HCT116 (cell line): ENCODE results near the gene KCNJ16. TPM values are rescaled to one million over a fixed set of nuclear protein-coding genes. Genes with fewer than 3 reads are reported as not detected.

ENCODE experiments used
- ATAC-seq: fragments of 200-7000 bp; cut with Tn5 transposase; 2 replicates; pipeline ENCODE4 v1.9.1; 2020; ENCODE audit warnings: mild to moderate bottlenecking, moderate library complexity
- BruUV-seq: library from RNA; stranded (reverse); fragments of 400-500 nt; replicated peaks from 2 replicates; lab custom pipeline; 2021; lab: Mats Ljungman, UMichigan
- CTCF ChIA-PET: fragments of 300-600 bp; sonication (Branson Sonifier 250); formaldehyde crosslinking; loops from one replicate; lab custom pipeline; 2021; ENCODE audit warnings: antibody characterized with exemption; lab: Charles Lee
- POLR2A ChIA-PET: fragments of 300-600, 350-600 bp; sonication (Branson Sonifier 250); formaldehyde crosslinking; loops from one replicate; lab custom pipeline; 2021; ENCODE audit warnings: antibody characterized with exemption; lab: Charles Lee
- RAD21 ChIA-PET, 2 experiments: fragments of 300-600 bp; sonication (Branson Sonifier 250); formaldehyde crosslinking; loops; one replicate each; lab custom pipeline; 2023; ENCODE audit warnings: low total read pairs in 2 of 2; ENCODE audit not compliant: uncharacterized antibody in 2 of 2, unreplicated experiment in 2 of 2, low non-redundant PET in 1 of 2; lab: Charles Lee
- DNase-seq: peaks from one replicate; pipeline ENCODE4 v3.0.0-alpha.2; 2010; ENCODE audit warnings: low read depth, low spot score
- H2AFZ ChIP-seq: fragments of 200-600 bp; shearing (Covaris generic), sonication (generic); 2 replicates; pipeline ENCODE4 v1.6.1; 2017; ENCODE audit warnings: low read depth, mixed run types, mixed read lengths, antibody characterized with exemption, low read length; ENCODE audit not compliant: poor library complexity, severe bottlenecking
- H3K27ac ChIP-seq: 2 replicates; pipeline ENCODE4 v1.5.1; 2012; ENCODE audit warnings: low read depth, low read length
- H3K27me3 ChIP-seq: fragments of 200-600 bp; sonication (generic); 2 replicates; pipeline ENCODE4 v1.6.1; 2016; ENCODE audit warnings: mixed run types, low read length, mixed read lengths; ENCODE audit not compliant: insufficient read depth
- H3K36me3 ChIP-seq, 2 experiments: fragments of 200-500 bp in 1 of 2; fragments of 200-600 bp in 1 of 2; sonication (Bioruptor generic) in 1 of 2; sonication (generic) in 1 of 2; 2 replicates each; pipeline versions ENCODE4 v1.5.1 to v1.6.1; 2014 to 2016; ENCODE audit warnings: low read length in 2 of 2, inconsistent platforms in 1 of 2, mixed read lengths in 1 of 2, mixed run types in 1 of 2; ENCODE audit not compliant: insufficient read depth in 2 of 2, control insufficient read depth in 1 of 2
- H3K4me1 ChIP-seq, 2 experiments: fragments of 200-600 bp in 1 of 2; sonication (generic) in 1 of 2; 2 replicates each; pipeline versions ENCODE4 v1.5.1 to v1.6.1; 2012 to 2017; ENCODE audit warnings: low read length in 2 of 2, inconsistent platforms in 1 of 2, mild to moderate bottlenecking in 1 of 2, mixed read lengths in 1 of 2, mixed run types in 1 of 2, moderate library complexity in 1 of 2; ENCODE audit not compliant: insufficient read depth in 2 of 2, control insufficient read depth in 1 of 2
- H3K4me2 ChIP-seq: fragments of 200-600 bp; sonication (generic); 2 replicates; pipeline ENCODE4 v1.6.1; 2017; ENCODE audit warnings: mixed run types, low read length, mixed read lengths
- H3K4me3 ChIP-seq, 2 experiments: fragments of 200-600 bp in 1 of 2; sonication (generic) in 1 of 2; replicated peaks in 1 of 2; 2 replicates each; pipeline ENCODE4 v1.5.1; 2011 to 2016; ENCODE audit warnings: low read length in 2 of 2, control low read depth in 1 of 2, low read depth in 1 of 2, mild to moderate bottlenecking in 1 of 2, mixed read lengths in 1 of 2, mixed run types in 1 of 2
- H3K79me2 ChIP-seq: fragments of 200-600 bp; sonication (generic); 2 replicates; pipeline ENCODE4 v1.6.1; 2017; ENCODE audit warnings: mild to moderate bottlenecking, mixed run types, low read length, moderate library complexity, mixed read lengths; ENCODE audit not compliant: insufficient read depth
- H3K9ac ChIP-seq: fragments of 200-600 bp; sonication (generic); 2 replicates; pipeline ENCODE4 v1.6.1; 2016; ENCODE audit warnings: low read length, mixed read lengths
- H3K9me2 ChIP-seq: fragments of 200-600 bp; sonication (generic), shearing (Covaris generic); 2 replicates; pipeline ENCODE4 v1.6.1; 2017; ENCODE audit warnings: mixed run types, mild to moderate bottlenecking, moderate library complexity; ENCODE audit not compliant: insufficient read depth
- H3K9me3 ChIP-seq, 2 experiments: fragments of 200-500 bp in 1 of 2; fragments of 200-600 bp in 1 of 2; sonication (Bioruptor generic) in 1 of 2; sonication (generic) in 1 of 2; 2 replicates each; pipeline ENCODE4 v1.6.1; 2014 to 2017; ENCODE audit warnings: low read length in 2 of 2, mixed read lengths in 2 of 2, inconsistent platforms in 1 of 2, low read depth in 1 of 2, mild to moderate bottlenecking in 1 of 2, mixed run types in 1 of 2, moderate library complexity in 1 of 2; ENCODE audit not compliant: control insufficient read depth in 1 of 2, insufficient read depth in 1 of 2
- H4K20me1 ChIP-seq: fragments of 200-600 bp; sonication (generic), shearing (Covaris generic); 2 replicates; pipeline ENCODE4 v1.6.1; 2017; ENCODE audit warnings: mixed run types, mild to moderate bottlenecking, moderate library complexity; ENCODE audit not compliant: insufficient read depth
- EGR1 ChIP-seq: IDR thresholded peaks from 2 replicates; pipeline ENCODE4 v1.6.1; 2012; ENCODE audit warnings: low read depth
- EZH2phosphoT487 ChIP-seq: fragments of 200-600 bp; IDR thresholded peaks from 2 replicates; pipeline ENCODE4 v1.6.1; 2018; ENCODE audit warnings: antibody characterized with exemption, borderline replicate concordance
- POLR2AphosphoS5 ChIP-seq: IDR thresholded peaks from 2 replicates; pipeline ENCODE4 v1.6.1; 2011; ENCODE audit warnings: mild to moderate bottlenecking, low read depth, low read length, moderate library complexity
- YY1 ChIP-seq: IDR thresholded peaks from 2 replicates; pipeline ENCODE4 v1.6.1; 2011; ENCODE audit warnings: low read length, low read depth, moderate library complexity, mild to moderate bottlenecking; ENCODE audit not compliant: insufficient replicate concordance; ENCODE audit errors: extremely low read depth
- intact Hi-C: fragments of 100-400 bp; cut with micrococcal nuclease; formaldehyde crosslinking; loops from 2 replicates; pipeline ENCODE4 v1.10.0; 2022
- total RNA-seq: library from RNA; stranded (reverse); gene quantifications from one replicate; pipeline ENCODE4 v1.2.1, GENCODE V29; 2021; ENCODE audit not compliant: unreplicated experiment
- TF ChIP-seq, protein P1 (sequence below): IDR thresholded peaks from 2 replicates; pipeline ENCODE4 v1.6.1; 2012; ENCODE audit warnings: low read depth
- TF ChIP-seq, protein P2 (sequence below): IDR thresholded peaks from 2 replicates; pipeline ENCODE4 v1.6.1; 2011; ENCODE audit warnings: mild to moderate bottlenecking, low read length, moderate library complexity; ENCODE audit not compliant: insufficient replicate concordance; ENCODE audit errors: extremely low read depth

Gene KCNJ16
- total RNA-seq, 1 experiment from 2014 or later: not detected

DNA sequence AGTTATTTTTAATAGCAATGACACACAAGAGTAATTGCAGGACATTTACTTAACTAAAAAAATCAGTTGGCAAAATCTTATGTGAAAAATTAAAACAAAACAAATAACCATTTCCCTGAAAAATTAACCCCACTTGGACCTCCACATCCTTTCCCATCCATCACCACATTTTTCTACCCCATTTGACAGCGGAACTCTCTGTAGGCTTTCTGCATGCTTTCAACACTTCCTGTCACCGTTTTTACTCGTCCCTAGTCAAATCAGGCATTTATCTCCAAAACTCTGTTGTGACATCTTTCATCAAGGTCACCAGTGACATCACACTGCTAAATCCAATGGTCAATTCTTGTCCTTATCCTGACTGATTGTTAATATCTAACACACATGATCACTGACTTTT, 27.5 kb downstream of the KCNJ16 start (continued):
- TF ChIP-seq EZH2phosphoT487: no peak

DNA sequence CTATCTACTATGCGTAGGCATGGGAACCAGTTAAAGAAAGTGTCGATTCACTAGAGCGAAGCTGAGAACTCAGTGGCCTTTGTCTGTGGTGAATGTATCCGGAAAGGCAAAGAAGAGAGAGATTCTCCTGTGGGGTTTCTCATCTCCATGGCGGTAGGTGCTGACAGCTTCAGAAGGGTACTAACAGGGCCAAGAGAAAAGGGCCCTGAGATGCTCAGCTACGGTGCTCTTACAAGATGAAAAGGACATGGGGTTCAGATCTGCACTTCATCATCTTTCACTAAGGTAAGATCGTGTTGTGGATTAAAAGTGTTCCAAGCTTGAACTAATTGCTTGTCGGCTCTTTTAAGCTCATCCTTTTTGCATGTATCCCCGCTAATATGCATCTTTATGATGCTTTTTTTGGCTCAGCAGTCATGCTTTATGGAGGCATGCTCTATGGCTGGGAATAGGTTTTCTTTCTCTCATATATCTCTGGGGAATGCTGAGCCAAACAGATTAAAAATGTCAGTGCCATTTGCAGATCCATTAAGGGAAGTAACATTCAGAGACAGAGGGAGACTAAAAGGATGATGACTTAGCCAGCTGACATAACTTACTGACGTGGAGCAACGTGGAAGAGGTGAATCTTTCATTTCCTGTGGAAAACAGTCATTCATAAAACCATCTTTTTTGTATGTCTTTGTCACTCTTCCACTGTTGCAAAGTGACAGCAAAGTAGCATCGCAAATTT, 29.9 kb downstream of the KCNJ16 start:
- RAD21 ChIA-PET: no interaction called here
- intact Hi-C loops: no loop called here
- no TSS peak for BruUV-seq

More for the DNA sequence above, 29.9 kb downstream of the KCNJ16 start:
- Histone ChIP-seq H4K20me1 (no peaks in the 10 kb centered on the region), H3K4me1 (no peaks in the 10 kb centered on the region), H3K9me3 (peaks cover 0 to 7% of the 10 kb centered on the region in 2 experiments; a peak in 2 of 4 replicates), H3K4me3 (no peak overlapping the region), H3K27ac (no peak overlapping the region), H3K9me2 (no peaks in the 10 kb centered on the region), H3K79me2 (no peaks in the 10 kb centered on the region), H3K36me3 (no peaks in the 10 kb centered on the region), H3K9ac (no peak overlapping the region), H3K4me2 (no peak overlapping the region), H3K27me3 (no peaks in the 10 kb centered on the region), H2AFZ (no peak overlapping the region)
- no peak for DNase-seq
- TF ChIP-seq EGR1: no peak
- no peak for TF ChIP-seq POLR2AphosphoS5
- TF ChIP-seq YY1: no peak
- TF ChIP-seq, protein P1, sequence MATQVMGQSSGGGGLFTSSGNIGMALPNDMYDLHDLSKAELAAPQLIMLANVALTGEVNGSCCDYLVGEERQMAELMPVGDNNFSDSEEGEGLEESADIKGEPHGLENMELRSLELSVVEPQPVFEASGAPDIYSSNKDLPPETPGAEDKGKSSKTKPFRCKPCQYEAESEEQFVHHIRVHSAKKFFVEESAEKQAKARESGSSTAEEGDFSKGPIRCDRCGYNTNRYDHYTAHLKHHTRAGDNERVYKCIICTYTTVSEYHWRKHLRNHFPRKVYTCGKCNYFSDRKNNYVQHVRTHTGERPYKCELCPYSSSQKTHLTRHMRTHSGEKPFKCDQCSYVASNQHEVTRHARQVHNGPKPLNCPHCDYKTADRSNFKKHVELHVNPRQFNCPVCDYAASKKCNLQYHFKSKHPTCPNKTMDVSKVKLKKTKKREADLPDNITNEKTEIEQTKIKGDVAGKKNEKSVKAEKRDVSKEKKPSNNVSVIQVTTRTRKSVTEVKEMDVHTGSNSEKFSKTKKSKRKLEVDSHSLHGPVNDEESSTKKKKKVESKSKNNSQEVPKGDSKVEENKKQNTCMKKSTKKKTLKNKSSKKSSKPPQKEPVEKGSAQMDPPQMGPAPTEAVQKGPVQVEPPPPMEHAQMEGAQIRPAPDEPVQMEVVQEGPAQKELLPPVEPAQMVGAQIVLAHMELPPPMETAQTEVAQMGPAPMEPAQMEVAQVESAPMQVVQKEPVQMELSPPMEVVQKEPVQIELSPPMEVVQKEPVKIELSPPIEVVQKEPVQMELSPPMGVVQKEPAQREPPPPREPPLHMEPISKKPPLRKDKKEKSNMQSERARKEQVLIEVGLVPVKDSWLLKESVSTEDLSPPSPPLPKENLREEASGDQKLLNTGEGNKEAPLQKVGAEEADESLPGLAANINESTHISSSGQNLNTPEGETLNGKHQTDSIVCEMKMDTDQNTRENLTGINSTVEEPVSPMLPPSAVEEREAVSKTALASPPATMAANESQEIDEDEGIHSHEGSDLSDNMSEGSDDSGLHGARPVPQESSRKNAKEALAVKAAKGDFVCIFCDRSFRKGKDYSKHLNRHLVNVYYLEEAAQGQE: no peak
- TF ChIP-seq, protein P2, sequence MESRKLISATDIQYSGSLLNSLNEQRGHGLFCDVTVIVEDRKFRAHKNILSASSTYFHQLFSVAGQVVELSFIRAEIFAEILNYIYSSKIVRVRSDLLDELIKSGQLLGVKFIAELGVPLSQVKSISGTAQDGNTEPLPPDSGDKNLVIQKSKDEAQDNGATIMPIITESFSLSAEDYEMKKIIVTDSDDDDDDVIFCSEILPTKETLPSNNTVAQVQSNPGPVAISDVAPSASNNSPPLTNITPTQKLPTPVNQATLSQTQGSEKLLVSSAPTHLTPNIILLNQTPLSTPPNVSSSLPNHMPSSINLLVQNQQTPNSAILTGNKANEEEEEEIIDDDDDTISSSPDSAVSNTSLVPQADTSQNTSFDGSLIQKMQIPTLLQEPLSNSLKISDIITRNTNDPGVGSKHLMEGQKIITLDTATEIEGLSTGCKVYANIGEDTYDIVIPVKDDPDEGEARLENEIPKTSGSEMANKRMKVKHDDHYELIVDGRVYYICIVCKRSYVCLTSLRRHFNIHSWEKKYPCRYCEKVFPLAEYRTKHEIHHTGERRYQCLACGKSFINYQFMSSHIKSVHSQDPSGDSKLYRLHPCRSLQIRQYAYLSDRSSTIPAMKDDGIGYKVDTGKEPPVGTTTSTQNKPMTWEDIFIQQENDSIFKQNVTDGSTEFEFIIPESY: no peak
- ChIA-PET POLR2A (no interaction called here), CTCF (no interaction called here)
- no peak for ATAC-seq
